ENCODE results near the gene HOXA5. TPM values are rescaled to one million over a fixed set of nuclear protein-coding genes. Genes with fewer than 3 reads are reported as not detected.

The HOXA5 gene
- total RNA-seq, 1 donor from 2014 or later: not detected

DNA sequence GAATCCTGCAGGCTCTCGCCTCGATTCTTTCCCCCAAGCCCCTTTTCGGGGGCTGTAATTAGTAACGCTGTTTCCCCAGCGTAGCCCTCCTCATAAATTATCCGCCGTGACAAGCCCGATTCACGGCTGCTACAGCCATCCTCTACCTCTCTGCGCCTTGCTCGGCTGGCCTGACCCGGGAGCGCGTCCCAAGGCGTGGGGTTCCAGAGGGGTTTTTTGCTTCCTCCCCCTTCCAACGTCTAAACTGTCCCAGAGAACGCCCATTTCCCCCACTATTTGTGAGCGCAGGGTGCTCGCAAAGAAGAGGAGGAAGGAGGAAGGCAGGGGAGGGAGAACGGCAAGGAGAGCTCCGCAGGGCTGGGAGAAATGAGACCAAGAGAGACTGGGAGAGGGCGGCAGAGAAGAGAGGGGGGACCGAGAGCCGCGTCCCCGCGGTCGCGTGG, 880 bp downstream of the HOXA5 start:
- no peak for FAIRE-seq
- no peaks in the 10 kb centered on the region for H3K36me3 ChIP-seq (ENCODE audit: control insufficient read depth, insufficient read depth, low read length)
- no peak overlapping the region for H3K4me3 ChIP-seq (ENCODE audit: low read depth, low read length)
- DNase-seq (ENCODE audit: low read depth): no peak
- H3K27me3 ChIP-seq (ENCODE audit: control insufficient read depth, insufficient read depth, low read length): peaks cover 87% of the 10 kb centered on the region
- TF ChIP-seq, protein P1, sequence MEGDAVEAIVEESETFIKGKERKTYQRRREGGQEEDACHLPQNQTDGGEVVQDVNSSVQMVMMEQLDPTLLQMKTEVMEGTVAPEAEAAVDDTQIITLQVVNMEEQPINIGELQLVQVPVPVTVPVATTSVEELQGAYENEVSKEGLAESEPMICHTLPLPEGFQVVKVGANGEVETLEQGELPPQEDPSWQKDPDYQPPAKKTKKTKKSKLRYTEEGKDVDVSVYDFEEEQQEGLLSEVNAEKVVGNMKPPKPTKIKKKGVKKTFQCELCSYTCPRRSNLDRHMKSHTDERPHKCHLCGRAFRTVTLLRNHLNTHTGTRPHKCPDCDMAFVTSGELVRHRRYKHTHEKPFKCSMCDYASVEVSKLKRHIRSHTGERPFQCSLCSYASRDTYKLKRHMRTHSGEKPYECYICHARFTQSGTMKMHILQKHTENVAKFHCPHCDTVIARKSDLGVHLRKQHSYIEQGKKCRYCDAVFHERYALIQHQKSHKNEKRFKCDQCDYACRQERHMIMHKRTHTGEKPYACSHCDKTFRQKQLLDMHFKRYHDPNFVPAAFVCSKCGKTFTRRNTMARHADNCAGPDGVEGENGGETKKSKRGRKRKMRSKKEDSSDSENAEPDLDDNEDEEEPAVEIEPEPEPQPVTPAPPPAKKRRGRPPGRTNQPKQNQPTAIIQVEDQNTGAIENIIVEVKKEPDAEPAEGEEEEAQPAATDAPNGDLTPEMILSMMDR (IDR thresholded peaks at IDR 0.05; ENCODE audit: insufficient read depth, low read length, severe bottlenecking): no peak

DNA sequence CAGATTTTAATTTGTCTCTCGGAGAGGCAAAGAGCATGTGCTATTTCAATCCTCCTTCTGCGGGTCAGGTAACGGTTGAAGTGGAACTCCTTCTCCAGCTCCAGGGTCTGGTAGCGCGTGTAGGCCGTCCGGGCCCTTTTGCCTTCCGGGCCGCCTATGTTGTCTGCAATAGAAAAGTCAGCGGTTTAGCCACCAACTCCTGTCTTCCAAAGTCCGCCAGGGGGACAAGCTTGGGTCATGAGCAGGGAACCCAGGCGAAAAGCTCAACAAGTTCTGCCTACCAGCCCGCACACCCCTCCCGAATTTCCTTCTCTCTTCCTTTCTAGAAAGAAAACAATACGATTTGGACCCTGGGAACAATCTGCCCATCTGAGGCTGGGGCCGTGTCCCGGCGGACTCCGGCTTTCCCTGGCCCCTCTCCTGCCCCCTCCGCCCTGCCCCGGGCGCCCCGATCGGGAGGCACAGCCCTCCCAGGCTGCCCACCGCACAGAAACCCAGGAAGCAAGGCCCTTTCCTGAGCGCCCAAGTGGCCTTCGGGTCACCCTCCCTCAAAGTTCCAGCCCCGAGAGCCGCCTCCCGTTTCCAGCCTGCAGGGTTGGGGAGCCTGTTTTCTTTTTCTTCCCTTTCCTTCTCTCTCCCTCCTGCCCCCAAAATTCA, 1.4 kb downstream of the HOXA5 start:
- Histone ChIP-seq H3K27me3 (ENCODE audit: control insufficient read depth, insufficient read depth, low read length) (peaks cover 85% of the 10 kb centered on the region), H3K36me3 (ENCODE audit: control insufficient read depth, insufficient read depth, low read length) (no peaks in the 10 kb centered on the region), H3K4me3 (ENCODE audit: low read depth, low read length) (no peak overlapping the region)
- TF ChIP-seq, protein P1 (IDR thresholded peaks at IDR 0.05; ENCODE audit: insufficient read depth, low read length, severe bottlenecking): no peak
- FAIRE-seq: no peak
- DNase-seq (ENCODE audit: low read depth): no peak

DNA sequence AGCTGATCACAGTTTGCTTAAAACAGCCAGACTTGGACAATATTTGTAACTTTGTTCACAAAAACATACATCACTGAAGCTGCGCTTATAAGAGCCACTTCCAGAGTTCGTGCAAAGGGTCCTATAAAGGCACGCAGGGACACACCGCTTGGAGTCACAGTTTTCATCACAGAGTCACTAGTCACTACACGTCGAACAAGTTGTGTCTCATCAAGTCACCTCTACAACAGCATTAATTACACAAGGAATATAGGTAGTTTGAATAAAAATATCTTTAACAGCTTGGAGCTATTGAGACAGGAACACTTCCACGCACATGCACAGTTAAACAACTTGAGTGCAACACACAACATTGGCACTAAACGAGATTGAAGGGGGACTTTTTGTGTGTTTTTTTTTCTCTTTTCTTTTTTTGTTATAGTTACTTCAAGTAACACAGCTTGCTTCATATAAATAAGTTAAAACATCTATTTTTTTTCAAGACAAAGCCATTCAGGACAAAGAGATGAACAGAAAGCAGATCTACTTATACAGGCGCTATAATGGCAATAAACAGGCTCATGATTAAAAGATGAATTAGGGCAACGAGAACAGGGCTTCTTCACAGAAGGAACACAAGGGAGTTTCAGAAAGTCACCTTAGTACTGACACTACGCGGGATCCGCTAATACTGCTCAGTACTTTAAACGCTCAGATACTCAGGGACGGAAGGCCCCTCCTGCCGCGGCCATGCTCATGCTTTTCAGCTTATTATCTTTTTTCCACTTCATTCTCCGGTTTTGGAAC, 2.2 kb downstream of the HOXA5 start:
- Histone ChIP-seq H3K27me3 (ENCODE audit: control insufficient read depth, insufficient read depth, low read length) (peaks cover 82% of the 10 kb centered on the region), H3K4me3 (ENCODE audit: low read depth, low read length) (no peak overlapping the region), H3K36me3 (ENCODE audit: control insufficient read depth, insufficient read depth, low read length) (no peaks in the 10 kb centered on the region)
- TF ChIP-seq, protein P1 (IDR thresholded peaks at IDR 0.05; ENCODE audit: insufficient read depth, low read length, severe bottlenecking): no peak
- DNase-seq (ENCODE audit: low read depth): no peak
- FAIRE-seq: no peak

DNA sequence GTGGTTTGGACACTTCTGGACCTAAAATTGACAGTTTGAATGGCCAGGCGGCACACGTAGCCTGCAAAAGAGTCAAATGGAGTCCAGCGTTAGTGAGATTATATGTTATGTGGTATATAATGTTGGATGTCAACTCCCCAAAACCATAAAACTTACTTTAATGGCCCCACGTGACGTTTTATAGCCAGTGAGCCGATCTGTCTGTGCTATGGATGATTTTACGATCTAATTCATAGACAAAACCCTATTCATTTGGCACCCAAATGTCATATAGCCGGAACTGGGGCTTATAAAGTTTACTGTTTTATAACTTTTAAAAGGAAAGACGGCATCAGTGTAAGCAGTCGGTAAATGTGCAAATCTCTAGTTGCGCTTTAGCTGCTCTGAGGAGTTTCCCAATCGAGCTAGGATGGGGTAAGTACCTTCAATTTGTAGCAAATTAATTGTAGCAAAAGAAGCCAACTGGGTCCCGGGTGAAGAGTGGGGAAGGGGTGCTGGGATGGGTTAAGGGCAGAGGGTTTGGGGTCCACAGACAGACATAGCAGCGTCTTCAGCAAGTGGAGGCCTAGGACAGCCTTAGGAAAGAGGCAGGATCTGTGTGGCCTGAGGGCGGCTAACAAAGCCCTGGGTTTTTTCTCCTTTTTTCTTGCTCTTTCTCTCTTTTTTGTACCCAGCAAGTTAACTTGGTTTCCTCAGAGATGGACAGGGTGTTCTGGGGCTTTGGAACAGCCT, 3.2 kb downstream of the HOXA5 start:
- no peak for DNase-seq (ENCODE audit: low read depth)
- no peak overlapping the region for H3K4me3 ChIP-seq (ENCODE audit: low read depth, low read length)
- no peak for FAIRE-seq

DNA sequence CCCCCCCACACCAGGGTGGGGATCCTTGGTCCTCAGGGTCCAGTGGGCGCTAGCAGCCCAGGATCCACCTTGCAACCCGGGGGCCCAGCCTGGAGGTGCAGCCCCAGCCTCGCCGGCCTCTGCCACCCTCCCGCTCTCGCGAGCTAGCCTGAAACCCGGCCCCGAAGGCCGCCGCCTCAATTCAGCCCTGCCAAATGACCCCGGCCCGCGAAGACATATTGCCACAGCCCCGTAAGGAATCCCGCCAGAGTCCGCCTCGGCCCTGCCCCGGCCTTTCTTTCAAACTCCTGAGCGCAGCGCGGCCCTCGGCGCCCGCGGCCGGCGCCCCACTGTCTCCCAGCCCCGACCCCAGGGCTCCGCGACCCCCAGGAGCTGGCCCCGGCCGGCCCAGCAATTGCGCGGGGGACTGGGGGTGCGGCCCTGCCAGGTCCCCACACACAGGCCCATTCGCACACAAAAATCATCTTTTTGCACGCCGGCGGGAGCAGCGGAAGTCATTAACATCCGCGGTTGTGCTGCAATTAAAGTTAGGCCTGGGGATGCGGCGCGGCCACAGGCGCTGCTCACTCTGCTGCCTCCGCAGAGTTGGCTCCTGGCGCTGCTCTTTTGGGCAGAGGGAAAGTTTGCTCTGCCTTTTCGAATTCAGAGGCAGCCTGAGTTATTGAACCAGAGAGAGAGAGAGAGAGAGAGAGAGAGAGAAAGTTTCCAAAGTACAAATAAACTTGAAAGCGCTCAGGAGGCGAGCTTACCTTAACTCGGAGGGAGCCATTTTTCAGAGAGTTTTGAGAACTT, 4.0 kb downstream of the HOXA5 start:
- H3K4me3 ChIP-seq (ENCODE audit: low read depth, low read length): no peak overlapping the region
- FAIRE-seq: no peak

More for the DNA sequence above, 3.2 kb downstream of the HOXA5 start:
- Histone ChIP-seq H3K27me3 (ENCODE audit: control insufficient read depth, insufficient read depth, low read length) (peaks cover 81% of the 10 kb centered on the region), H3K36me3 (ENCODE audit: control insufficient read depth, insufficient read depth, low read length) (no peaks in the 10 kb centered on the region)
- TF ChIP-seq, protein P1 (IDR thresholded peaks at IDR 0.05; ENCODE audit: insufficient read depth, low read length, severe bottlenecking): no peak

More for the DNA sequence above, 4.0 kb downstream of the HOXA5 start:
- no peak for DNase-seq (ENCODE audit: low read depth)
- Histone ChIP-seq H3K27me3 (ENCODE audit: control insufficient read depth, insufficient read depth, low read length) (peaks cover 78% of the 10 kb centered on the region), H3K36me3 (ENCODE audit: control insufficient read depth, insufficient read depth, low read length) (no peaks in the 10 kb centered on the region)
- TF ChIP-seq, protein P1 (IDR thresholded peaks at IDR 0.05; ENCODE audit: insufficient read depth, low read length, severe bottlenecking): no peak
